Measurements from ENCODE around the gene STK33.
A peak's percentile ranks its signal among the peaks of the same experiment; 100 is the strongest.

STK33 gene

DNA sequence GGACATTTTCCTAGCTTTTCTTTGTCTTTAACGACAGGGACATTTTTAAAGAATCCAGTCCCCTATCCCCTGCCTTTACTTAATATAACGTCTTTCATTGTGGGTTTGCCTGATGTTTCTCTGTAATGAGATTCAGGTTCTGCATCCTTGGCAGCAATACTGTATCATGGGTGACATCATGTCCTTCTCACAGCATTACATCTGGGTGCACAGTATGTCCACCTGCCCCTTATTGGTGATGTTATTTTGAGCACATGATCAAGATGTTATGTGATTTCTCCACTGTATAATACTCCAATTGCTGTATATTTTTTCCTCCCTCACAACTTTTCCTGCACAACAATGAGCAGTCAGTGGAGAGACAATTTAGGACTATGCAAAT lies 9.7 kb upstream of the STK33 start:
- no peak for DNase-seq (ENCODE audit: low spot score)

DNA sequence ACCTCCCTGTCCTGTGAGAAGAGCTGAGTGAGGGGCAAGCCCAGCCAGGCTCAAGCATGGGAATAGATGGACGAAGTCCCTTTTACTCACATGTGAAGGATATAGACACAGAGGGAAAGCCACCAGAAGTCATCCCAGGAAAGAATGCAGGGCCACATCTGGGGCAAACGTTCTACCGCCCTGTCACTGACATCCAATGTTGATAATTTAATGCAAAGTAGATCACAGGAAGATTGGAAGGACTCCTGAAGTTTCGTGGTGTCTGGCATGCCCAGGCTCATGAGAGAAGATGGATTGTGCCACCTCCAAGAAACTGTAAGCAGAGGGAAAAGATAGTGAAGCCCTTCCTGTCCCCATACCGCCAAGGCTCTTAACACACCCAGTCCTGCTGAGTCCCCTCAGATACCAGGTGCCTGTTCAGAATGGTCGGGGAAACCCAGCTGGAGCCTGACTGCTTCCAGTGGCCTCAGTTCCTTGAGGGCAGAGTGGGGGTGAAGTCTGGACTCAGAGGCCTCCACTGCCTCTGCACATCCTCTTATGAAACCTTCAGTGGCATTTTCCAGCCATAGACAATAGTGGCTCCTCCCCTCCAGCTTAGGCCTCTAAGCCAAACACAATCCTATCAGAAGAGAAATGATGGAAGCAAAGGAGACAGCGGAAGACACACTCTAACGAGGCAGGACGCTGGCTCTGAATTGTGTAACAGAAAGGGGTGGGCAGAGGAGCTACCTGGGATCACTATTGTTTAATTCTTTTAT lies 7.5 kb upstream of the STK33 start:
- DNase-seq (ENCODE audit: low spot score), result no peak

DNA sequence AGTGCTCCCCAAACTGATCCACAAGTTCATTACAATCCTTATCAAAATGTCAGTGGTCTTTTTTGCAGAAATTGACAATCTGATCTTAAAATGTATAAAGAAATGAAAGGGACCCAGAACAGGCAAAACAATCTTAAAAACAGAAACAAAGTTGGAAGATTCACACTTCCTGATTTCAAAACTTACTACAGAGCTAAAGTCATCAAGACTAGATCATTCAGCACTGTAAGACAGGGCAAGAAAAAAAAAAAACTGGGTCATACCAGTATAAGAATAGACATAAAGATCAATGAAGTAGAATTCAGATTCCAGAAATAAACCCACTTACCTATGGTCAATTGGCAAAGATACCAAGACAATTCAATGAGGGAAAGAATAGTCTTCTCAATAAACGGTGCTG lies 4.5 kb upstream of the STK33 start:
- DNase-seq (ENCODE audit: low spot score), result no peak

DNA sequence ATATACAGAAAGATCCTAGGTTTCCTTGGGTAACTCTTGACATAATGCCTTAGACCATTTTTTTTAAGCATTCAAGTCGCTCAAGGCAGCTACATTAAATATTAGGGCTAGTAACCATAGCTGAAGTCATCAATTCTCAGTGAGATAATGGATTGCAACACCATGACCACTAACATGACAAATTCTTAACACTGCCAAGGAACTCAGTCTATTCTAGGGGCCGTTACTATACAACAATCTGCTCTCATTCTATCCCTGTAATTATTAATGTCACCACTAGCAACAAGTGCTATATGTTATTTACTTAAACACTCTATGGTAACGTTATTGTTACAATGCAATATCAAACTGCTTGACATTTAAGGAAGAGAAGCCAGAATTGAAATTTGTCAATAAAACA lies 3.2 kb upstream of the STK33 start:
- peak; percentile 74 for DNase-seq (ENCODE audit: low spot score)

DNA sequence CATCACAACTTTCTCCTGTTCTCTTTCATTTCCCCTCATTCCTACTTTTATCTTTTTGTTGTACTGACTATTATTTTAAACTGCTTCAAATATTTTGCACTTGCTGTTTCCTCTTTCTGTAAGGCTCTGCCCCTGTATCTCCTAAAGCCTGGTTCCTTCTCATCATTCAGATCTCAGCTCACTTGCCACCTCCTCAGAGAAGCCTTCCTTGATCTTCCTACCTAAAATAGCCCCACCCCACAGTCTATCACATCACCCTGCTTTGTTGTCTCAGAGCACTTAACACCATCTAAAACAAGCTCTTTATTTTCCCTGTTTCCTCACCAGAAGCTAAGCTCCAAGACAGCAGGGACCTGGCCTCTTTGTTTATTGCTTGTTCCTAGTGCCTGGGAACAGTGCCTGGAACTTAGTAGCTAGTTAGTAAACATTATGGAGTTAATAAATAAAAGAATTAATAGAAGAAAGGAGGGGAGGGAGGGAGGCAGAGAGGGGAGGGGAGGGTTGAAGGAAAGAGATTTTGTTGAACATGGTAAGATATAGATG lies 2.5 kb upstream of the STK33 start:
- no peak for DNase-seq (ENCODE audit: low spot score)

DNA sequence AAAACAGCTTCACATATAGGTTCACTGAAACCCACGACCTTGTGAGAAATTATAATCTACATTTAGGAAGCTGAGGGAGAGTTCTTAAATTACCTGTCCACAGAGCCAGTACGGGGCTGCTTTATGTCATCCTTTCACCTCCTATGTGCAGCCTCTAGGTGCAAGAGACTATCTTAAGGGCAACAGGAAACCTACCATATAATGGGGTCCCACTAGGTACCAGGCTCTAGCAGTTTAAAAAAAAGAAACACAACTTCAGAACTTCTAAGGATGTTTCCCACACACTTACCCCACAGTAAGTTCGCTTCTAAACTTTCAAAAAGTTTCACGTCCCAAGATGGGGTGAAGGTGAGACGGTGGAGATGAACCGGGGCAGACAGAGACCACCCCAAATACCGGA lies 573 bp downstream of the STK33 start:
- DNase-seq (ENCODE audit: low spot score), result no peak

DNA sequence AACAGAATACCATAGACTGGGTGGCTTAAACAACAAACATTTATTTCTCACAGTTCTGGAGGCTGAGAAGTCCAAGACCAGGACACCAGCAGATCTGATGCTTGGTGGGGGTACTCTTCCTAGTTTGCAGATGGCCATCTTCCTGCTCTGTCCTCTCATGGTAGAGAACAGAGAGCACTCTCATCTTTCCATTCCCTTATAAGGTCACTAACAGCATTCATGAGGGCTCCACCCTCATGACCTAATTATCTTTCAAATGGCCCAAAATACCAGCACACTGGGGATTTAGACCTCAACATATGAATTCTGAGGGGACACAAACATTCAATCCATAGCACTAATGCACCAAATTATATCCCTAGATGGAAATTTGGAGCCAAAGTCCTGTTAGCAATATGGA lies 6.1 kb downstream of the STK33 start:
- DNase-seq (ENCODE audit: low spot score), result no peak

DNA sequence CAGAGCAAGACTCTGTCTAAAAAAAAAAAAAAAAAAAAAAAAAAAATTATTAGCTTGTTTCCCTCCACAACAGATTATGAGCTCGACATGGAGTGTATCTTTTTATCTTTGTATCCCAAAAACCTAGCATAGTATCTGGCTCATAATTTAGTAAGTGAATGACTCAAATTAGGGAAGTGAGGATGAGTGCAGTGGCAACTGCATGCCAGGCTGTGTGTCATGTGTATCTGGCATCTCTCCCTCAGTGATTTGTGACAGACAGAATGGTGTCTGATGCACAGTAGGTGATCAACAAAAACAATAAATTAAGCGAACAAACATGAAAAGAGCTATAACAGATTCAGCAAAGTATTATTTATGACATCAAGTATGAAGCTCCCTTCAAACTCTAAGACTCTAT lies 7.2 kb downstream of the STK33 start:
- no peak for DNase-seq (ENCODE audit: low spot score)

DNA sequence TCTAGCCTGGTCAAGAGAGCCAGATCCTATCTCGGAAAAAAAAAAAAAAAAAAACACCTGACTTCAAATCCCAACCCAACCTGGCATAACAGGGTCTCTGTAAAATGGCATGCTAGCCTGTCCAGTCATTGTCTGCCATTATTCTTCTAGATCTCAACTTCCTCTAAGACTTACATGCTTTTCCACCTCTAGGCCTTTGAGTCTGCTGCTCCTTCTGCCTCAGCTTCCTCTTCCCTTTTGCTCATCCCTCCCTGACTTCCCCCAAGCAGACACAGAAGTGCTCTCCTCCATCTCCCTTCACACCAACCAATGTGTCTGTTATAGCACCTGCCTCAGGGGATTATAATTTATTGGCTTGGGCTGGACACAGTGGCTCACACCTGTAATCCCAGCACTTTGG lies 7.8 kb downstream of the STK33 start:
- DNase-seq (ENCODE audit: low spot score), result no peak

DNA sequence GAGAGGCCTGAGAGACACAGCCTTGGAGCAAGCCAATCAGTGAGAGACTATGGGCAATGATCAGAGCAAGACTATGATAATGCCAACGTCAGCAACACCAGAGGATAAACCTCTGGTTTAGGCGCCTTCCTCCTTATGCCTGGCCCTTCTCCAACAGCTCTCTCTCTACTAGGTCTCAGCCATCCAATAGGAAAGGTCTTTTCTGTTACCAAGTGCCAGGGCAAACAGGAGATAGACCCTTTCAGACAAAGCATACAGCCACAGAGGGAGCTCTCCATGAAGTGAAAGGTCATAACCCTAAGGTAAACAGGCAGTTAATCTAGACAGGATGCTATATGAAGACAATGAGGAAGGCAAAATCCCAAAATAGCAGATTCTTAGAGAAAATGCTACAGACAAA lies 9.5 kb downstream of the STK33 start:
- DNase-seq (ENCODE audit: low spot score), result no peak

DNA sequence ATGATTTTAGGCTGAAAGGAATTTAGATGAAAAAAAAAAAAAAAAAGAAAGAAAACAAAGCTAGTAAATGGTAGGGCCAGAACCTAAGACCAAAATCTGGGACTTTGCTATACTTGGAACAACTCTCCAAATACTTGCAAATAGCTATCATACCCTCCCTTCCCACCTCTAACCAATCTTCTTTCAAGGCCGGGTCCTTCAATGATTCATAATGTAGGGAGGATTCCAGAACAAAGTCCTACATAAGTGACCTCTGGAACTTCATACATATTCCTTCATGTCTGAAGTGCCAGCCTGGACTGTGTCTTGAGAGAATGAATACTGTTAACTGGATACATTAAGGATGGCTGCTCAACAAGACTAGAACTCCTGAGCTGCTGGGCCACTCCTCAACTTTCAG lies 9.9 kb downstream of the STK33 start:
- DNase-seq (ENCODE audit: low spot score), result no peak

DNA sequence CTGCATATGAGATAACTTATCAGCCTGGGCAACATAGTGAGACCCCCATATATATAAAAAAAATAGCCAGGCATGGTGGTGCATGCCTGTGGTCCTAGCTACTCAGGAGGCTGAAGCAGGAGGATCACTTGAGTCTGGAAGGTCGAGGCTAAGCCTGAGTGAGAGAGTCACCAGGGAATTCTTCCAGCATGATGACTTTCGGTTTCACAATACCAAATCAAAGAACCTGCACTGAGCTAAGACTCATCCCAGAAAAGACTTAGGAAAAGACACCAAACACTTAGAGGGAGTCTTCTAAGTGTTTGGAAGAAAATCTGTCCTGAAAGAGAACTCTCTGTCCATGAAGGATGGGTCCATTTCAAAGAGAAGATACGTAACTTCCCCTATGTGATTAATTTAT lies 12.7 kb downstream of the STK33 start:
- DNase-seq (ENCODE audit: low spot score), result no peak

DNA sequence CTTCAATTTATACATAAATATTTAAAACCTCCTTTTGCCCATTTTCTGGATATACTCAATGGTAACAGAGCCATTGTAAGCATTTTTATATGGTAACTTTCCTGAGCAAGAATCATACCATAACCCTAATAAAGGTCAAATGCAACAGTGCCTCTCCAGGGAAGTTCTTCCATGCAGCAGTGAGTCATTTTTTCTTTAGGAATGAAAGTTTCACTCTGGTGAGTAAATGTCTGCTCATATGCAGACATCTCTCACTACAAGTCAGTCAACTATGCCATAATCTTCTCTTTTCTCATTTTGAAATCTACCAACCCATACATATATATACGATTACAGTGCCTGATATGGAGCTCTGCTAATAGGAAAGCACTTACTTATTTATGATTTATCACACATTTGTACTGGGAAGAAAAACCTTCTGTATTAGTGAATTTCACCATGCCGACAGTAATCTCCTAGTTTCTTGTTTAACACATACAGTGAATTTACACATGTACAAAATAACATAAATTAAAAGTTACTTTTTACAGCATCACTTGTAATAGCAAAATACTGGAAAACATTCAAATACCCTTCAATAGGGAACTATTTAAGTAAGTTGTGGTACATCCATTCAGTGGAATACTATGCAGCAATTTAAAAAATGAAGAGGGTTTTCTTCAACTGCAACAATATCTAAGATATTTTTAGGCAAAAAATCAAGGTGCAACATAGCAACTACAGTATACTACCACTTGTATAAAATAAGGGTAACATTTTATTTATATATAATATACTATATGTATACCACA lies 16.0 kb downstream of the STK33 start:
- no peak for DNase-seq (ENCODE audit: low spot score)

DNA sequence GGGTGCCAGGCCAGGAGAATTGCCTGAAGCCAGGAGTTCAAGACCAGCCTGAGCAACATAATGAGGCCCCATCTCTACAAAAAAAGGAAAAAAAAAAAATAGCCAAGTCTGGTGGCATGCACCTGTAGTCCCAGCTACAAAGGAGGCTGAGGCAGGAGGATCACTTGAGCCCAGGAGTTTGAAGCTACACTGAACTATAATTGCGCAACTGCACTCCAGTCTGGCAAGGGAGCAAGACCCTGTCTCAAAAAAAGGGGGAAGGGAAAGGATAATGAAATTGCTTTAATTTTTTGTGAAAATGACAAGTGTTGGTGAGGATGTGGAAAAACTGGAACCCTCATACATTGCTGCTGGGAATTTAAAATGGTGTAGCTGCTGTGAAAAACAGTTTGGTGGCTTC lies 19.2 kb downstream of the STK33 start:
- no peak for DNase-seq (ENCODE audit: low spot score)

DNA sequence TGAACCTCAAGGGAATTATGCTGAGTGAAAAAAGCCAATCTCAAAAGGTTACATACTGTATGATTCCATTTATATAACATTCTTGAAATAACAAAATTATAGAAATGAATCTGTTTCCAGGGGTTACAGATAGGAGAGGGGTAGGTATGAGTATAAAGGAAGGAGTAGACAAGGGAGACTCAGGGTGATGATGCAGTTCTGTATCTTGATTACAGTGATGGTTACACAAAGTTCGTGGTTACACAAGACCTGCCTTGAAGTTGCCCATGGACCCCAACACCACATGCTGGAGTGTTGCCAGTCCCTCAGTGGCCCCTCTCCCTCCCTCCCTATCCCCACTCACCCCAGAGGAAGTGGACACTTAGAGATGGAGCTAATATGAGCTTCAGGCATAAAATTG lies 20.3 kb downstream of the STK33 start:
- DNase-seq (ENCODE audit: low spot score), result no peak

DNA sequence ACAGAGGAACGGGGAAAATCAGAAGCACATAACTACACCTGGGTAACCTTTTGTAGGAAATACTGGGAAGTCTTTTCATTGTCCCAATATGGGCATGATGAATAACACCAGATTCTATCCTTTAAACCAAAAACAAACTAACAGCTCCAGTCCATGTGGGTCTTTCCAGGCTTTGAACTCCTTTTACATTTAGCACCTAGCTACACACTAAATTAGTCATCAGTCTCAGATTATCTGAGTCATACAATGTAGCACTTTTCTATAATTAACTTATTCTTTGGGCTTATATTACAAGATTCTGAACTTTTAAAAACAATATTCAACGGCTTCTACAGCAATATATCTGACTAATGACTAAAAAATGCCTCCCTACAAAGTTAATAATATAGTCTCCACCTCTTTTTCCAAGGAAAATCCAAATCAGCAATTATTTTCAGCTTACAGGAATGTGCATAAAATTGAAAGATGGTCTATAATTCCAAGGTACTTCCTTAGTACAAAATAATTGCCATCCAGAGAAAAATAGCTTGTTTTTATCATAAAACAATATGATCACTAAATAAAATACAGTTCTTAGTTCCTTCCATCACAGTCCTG lies 26.3 kb downstream of the STK33 start:
- no peak for DNase-seq (ENCODE audit: low spot score)

DNA sequence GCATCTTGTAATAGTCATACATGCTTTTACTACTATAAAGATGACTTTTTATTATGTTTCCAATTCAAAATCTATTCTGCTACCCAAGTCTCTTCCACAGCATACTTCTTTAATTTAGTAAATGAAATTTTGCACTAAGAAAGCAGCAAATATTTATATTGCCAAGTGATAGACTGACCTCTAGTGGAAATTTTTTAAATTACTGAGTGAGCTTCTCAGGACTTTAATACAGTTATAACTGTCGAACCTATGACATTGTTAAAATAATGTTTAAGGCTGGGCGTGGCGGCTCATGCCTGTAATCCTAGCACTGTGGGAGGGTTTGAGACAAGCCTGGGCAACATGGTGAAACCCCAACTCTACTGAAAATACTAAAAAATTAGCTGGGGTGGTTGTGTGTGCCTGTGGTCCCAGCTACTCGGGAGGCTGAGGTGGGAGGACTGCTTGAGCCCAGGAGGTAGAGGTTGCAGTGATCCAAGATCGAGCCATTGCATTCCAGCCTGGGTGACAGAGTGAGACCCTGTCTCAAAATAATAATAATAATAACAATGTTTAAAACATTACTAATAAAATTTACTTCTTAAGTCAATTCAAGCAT lies 27.3 kb downstream of the STK33 start:
- DNase-seq (ENCODE audit: low spot score), result peak; percentile 35

DNA sequence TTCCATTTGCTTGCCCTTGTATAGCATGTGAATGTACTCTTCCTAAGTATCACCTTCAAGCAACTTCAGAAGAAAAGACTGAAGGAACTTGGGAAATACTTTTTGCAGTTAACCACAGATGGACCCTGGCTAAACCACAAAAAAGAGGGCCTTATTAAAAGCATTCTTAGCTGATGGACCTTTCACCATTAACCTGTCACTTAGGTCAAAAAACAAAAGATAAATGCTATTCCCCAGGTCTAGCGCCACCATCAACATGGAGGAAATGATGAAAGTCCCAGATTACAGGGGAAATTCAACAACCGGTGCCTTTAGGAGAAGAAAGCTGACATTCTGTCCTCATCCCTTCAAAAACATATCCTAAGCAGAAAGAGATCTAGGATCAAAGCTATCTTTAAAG lies 29.5 kb downstream of the STK33 start:
- no peak for DNase-seq (ENCODE audit: low spot score)

DNA sequence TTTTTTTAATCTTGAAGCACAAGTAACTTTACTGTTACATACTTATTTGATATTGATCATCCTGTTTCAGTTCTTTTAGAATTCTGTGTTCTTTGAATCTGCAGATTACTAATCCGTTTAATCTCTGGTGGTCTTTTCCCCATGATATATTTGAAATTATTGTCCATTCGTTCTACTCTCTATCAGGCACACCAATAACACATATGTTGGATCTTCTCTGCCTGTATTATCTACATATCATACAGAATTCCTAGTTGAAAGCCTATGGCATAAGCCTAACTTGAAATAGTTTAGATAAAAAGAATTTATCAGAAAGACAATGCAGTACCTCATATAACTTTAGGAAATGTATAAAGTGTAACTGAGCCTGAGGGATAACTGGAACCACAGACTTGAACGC lies 32.6 kb downstream of the STK33 start:
- DNase-seq (ENCODE audit: low spot score), result no peak

DNA sequence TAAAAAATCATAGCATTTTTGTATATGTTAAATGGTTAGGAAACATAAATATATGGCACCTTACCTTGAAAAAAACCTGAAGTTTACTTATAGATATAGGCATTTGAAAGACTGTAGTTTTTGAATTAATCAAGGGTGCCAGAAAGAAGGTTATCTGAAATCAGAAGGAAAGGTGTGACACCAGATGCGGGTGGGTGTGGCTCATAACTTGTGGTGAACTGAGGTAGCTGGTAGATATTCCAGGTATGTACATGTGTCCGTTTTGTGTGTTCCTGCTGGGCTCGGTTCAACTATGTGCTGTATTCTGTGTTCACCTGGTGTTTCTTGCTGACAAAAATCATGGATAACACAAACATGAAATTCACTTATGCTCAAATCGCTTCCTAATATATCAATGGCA lies 35.6 kb downstream of the STK33 start:
- DNase-seq (ENCODE audit: low spot score), result no peak

DNA sequence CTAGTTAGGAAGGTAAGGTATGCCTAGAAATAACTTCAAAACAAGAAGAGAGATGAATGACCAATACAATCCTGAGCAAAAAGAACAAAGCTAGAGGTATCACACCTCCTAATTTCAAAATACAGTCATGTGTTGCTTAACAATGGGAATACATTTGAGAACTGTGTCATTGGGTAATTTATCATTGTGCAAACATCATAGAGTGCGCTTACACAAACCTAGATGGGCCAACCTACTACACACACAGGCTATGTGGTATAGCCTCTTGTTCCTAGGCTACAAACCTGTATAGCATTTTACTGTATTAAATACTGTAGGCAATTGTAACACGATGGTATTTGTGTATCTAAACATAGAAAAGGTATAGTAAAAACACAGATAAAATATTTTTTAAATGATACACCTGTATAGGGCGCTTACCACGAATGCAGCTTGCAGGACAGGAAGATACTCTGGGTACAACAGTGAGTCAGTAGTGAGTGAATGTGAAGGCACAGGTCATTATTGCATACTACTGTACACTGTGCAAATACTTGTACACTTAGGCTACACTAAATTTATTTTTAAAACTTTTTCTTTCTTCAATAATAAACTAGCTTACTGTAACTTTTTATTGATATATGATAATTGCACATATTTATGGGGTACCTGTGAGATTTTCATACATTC lies 48.2 kb downstream of the STK33 start:
- DNase-seq (ENCODE audit: low spot score), result no peak

DNA sequence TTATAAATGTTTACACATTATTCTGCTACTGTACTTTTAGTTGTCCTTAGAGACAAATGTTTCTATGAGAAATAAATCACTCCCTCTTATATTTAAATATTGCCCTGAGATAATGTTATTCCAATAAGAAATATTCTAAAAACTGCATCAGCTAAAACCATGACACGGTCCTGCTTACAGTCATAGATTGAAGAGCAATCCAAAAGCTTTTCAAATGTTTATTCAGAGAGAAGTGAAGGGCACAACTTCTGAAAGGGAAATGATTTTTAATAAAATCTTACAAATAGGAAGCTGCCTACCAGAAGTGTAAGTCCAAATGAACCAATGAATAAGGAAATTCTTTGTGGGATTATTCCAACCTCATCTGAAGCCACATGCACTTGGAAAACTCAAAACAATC lies 49.2 kb downstream of the STK33 start:
- no peak for DNase-seq (ENCODE audit: low spot score)
